Motor neuron (in vitro differentiated cells): ENCODE data around the gene LPAR4. TPM values are rescaled to one million over a fixed set of nuclear protein-coding genes. Genes with fewer than 3 reads are reported as not detected.

ENCODE experiments used
- ATAC-seq, 8 experiments: fragments of 200-7000 bp; cut with Tn5 transposase; replicated peaks in 6 of 8; 2 replicates each; pipeline ENCODE4 v1.8.0; 2021; ENCODE audit warnings: mild to moderate bottlenecking in 8 of 8, moderate library complexity in 8 of 8
- H3K27ac ChIP-seq, 2 donors: fragments of 250-450 bp; sonication (Bioruptor Pico); 2 replicates each; pipeline ENCODE4 v1.9.0; 2021; ENCODE audit warnings: antibody characterized with exemption in 2 of 2, mild to moderate bottlenecking in 2 of 2, moderate library complexity in 1 of 2
- H3K4me1 ChIP-seq, 2 donors: fragments of 250-450 bp; sonication (Bioruptor Pico); replicated peaks in 1 of 2; 2 replicates each; pipeline ENCODE4 v1.6.1; 2021; ENCODE audit warnings: antibody characterized with exemption in 2 of 2, mild to moderate bottlenecking in 2 of 2, moderate library complexity in 1 of 2
- H3K4me3 ChIP-seq, 5 donors: fragments of 250-450 bp; sonication (Bioruptor Pico); 2 replicates each; pipeline ENCODE4 v1.9.0; 2021; ENCODE audit warnings: antibody characterized with exemption in 5 of 5, mild to moderate bottlenecking in 5 of 5, moderate library complexity in 4 of 5
- WGBS, 10 experiments: fragments of 450-650 bp; shearing (Covaris generic); methylation state at CpG; one replicate each; pipeline ENCODE4 v1.0.0; 2022; 5-methylcytosine and 5-hydroxymethylcytosine counted together
- in situ Hi-C, 9 experiments: fragments of 400-800 bp; cut with MboI; loops; one replicate each; pipeline ENCODE4 v1.15.0; 2021; ENCODE audit warnings: low sequenced_read_pairs in 9 of 9, low pct_unique_long_range_greater_than_20kb in 2 of 9; ENCODE audit not compliant: unreplicated experiment in 9 of 9
- total RNA-seq, 8 experiments: library from RNA; unstranded; fragments of 300-600 nt; gene quantifications; 2 replicates each; pipeline versions ENCODE4 v1.2.3 to v1.2.4, GENCODE V29; 2022

LPAR4 gene, protein sequence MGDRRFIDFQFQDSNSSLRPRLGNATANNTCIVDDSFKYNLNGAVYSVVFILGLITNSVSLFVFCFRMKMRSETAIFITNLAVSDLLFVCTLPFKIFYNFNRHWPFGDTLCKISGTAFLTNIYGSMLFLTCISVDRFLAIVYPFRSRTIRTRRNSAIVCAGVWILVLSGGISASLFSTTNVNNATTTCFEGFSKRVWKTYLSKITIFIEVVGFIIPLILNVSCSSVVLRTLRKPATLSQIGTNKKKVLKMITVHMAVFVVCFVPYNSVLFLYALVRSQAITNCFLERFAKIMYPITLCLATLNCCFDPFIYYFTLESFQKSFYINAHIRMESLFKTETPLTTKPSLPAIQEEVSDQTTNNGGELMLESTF
- total RNA-seq = 10 to 100 TPM in 1 of 8 experiments, 1 to 10 TPM in 2, under 1 TPM in 4, not detected in 1; 0.22 to 11.3 (median 0.60) TPM

DNA sequence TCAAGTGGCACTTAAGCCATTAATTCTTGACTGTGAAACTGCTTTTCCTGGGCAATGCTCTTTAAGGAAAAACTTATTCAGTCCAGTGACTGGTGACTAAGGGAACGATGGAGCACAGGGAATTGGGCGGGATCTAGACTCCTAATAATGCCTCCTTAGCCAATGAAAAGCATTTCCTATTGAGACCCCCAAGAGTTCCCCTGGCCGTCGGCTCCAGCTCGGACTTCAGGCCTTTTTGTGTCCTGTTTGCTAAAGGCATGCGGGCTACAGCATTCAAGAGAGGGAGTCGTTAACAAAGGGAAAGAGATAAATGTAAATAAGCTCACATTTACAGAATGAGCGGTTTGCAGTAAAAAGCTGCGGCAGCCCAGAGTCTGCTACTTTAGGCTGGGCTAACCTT, at the start of gene LPAR4:
Gene LPAR4 (plus strand): TSS at position 232 of the 400 bp plus-strand sequence. CDS start 7,150 bp downstream, outside the sequence.
- 4 to 20% (median 12%) methylated on average over 2 to 8 of the region's 9 CpGs; no CpG with 5 or more reads in 7 of the 10 experiments for WGBS, 10 experiments
- peak within 1 kb of the TSS; percentile 12 to 31 (median 18) for H3K4me3 ChIP-seq
- peak in 6 of 8 experiments; percentile 33 to 90 (median 78) for ATAC-seq

DNA sequence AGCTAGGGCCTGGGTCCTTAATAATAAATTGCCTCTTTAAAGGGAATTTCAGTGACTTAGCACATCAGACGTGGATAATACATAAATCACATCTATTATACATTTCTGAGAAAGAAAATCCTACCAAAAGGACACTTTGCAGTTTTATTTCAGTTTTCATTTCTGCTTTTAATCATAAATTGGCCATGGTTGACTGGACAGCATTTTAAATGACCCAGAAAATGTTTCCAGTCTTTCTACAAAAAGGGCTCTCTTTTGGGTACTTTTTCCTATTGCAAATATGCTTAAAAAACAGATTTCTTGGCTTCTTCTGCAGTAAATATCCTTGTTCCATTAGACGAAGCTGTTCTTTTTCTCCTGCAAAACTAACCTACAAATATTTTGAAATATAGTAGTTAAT, 41.4 kb upstream of the LPAR4 start:
- ATAC-seq = no peak
- Histone ChIP-seq H3K4me3 (no peak overlapping the region), H3K4me1 (no peaks in the 10 kb centered on the region), H3K27ac (no peak overlapping the region)
- in situ Hi-C loops = no loop called here
- WGBS, 10 experiments = 0 to 76% (median 47%) methylated on average over 1 to 2 of the region's 2 CpGs; no CpG with 5 or more reads in 4 of the 10 experiments

More for the DNA sequence above, at the start of gene LPAR4:
- in situ Hi-C loops = no loop called here
- H3K4me1 ChIP-seq = peaks cover 0 to 9% of the 10 kb centered on the region in 2 donors
- H3K27ac ChIP-seq = no peak within 1 kb of the TSS

DNA sequence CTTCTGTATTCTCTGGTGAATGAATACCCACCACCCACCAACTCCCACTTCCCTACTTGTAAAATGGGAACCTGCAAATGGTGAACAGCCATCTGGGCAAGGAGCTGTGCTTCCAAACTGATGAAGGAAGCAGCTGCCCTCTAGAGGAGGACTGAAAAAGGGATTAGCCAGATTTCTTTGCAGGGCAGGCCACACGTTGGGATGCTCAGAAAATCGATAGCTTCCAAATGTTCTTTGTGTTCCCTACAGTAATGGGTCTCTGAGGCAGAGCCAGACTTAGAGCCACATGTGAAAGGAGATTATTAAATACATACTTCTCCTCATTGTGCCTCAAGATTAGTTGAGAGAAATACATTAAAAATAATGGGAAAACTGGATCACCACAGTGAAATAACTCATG, 39.3 kb upstream of the LPAR4 start:
- no peak overlapping the region for H3K27ac ChIP-seq
- 27 to 40% methylated on average over 1 to 2 of the region's 2 CpGs; no CpG with 5 or more reads in 8 of the 10 experiments for WGBS, 10 experiments
- in situ Hi-C loops = no loop called here
- peak in 3 of 8 experiments; percentile 32 to 77 (median 48) for ATAC-seq
- H3K4me1 ChIP-seq = no peaks in the 10 kb centered on the region
- no peak overlapping the region for H3K4me3 ChIP-seq

DNA sequence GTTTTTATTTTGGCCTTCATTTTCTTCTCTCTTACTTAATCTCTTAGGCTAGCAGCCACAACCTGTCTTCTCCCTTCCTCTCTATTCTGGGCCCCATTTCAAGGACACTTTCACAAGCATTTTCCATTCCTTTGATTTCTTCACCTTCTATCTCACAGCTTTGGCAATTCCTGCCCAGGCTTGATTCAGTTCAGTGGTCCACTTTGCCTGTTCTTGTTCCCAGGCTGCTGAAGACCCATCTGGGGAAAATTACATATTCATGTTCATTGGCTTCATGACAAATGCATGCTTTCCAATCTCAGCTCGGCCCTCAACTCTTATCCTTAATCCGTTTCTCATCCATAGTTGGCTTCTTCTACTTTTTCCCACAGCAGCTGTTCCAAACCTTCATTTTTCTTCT, 38.7 kb upstream of the LPAR4 start:
- Histone ChIP-seq H3K4me3 (no peak overlapping the region), H3K4me1 (no peaks in the 10 kb centered on the region), H3K27ac (no peak overlapping the region)
- in situ Hi-C loops = no loop called here
- ATAC-seq = peak in 1 of 8 experiments; percentile 69
- 5 to 100% (median 76%) methylated on average over 1 to 2 of the region's 2 CpGs; no CpG with 5 or more reads in 5 of the 10 experiments for WGBS, 10 experiments

DNA sequence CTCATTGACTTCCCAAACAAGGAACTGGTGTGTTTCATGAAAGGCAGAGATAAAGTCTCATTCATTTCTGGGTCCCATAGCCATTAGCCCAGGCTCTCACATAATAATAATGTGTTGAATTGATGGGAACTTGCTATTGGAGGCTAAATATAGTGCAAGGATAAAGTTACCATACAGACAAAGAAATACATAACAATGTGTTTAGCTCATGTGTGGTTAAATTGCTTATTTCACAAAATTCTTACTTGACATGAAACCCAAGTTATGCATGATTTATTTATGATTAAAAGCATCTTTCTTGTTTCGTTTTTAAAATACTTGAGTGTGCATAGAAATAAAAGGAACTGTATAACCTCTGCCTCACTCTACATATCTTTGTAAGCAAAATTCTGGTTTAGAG, 37.3 kb upstream of the LPAR4 start:
- 0 to 44% (median 21%) methylated on average over 1 of the region's 1 CpG; no CpG with 5 or more reads in 6 of the 10 experiments for WGBS, 10 experiments
- H3K27ac ChIP-seq = no peak overlapping the region
- no peaks in the 10 kb centered on the region for H3K4me1 ChIP-seq
- H3K4me3 ChIP-seq = no peak overlapping the region
- ATAC-seq = peak in 3 of 8 experiments; percentile 15 to 21 (median 16)
- in situ Hi-C loops = no loop called here

DNA sequence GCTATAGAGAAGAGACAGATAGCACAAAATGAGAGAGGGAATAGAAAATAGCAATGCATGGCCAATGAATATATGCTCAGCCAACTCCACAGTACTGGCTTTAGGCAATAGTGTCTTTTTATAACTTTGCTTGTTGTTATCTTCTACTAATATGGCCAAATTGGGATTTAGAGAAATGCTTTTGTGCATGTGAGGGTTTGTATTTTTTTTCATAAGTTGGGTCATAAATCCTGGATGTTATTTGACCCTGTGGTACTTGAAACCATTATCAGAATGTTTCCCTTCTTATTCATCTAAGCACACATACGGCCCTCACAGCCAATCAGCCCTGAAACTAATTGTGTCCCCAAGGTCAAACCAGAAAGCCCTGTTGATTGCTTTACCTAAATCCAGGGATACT, 35.2 kb upstream of the LPAR4 start:
- no peak for ATAC-seq
- Histone ChIP-seq H3K4me1 (no peaks in the 10 kb centered on the region), H3K27ac (no peak overlapping the region), H3K4me3 (no peak overlapping the region)
- WGBS, 10 experiments = 0 to 86% (median 69%) methylated on average over 1 of the region's 1 CpG; no CpG with 5 or more reads in 6 of the 10 experiments
- in situ Hi-C loops = no loop called here

DNA sequence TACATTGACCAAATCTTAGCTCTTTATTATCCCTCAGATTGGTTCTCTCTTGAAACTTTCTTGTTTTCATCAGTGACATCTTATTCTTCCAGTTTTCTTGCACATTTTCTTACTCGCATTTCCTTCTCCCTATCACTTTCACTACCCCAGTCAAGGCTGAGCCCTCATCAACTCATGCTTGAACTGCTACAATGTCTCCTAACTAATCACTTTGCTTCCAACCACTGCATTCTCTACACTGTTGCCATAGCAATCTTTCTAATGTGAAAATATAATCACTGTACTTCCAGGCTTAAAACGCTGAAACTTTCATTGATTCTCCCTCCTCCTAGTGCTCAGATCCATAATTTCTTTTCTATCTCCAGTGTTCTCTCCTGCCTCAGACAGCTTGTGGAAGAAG, 22.2 kb upstream of the LPAR4 start:
- WGBS, 10 experiments = 0 to 51% (median 30%) methylated on average over 1 to 2 of the region's 2 CpGs; no CpG with 5 or more reads in 6 of the 10 experiments
- H3K27ac ChIP-seq = no peak overlapping the region
- no peaks in the 10 kb centered on the region for H3K4me1 ChIP-seq
- in situ Hi-C loops = no loop called here
- ATAC-seq = peak in 2 of 8 experiments; percentile 43 to 51
- H3K4me3 ChIP-seq = no peak overlapping the region

DNA sequence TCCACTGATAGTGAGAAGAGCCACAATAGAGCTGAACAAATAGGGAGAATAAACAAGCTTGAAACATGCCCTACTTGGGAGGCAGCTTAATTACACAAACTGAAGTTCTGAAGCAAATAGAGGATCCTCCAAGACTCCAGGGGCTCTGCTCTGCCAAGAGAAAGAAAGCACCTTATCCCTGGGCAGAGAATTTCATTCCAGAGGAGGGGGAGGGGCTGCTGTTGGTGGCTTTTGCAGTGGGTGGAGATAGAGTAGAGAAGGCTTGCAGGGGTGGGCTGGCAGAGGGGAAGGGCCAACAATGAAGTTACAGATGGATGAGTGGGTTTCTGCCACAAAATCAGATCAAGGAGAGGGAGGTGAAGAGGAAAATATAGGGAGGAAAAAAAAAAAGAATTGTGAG, 1.0 kb upstream of the LPAR4 start:
- in situ Hi-C loops = no loop called here
- Histone ChIP-seq H3K27ac (no peak overlapping the region), H3K4me3 (no peak overlapping the region), H3K4me1 (peaks cover 0 to 9% of the 10 kb centered on the region in 2 donors)
- ATAC-seq = peak in 1 of 8 experiments; percentile 53

DNA sequence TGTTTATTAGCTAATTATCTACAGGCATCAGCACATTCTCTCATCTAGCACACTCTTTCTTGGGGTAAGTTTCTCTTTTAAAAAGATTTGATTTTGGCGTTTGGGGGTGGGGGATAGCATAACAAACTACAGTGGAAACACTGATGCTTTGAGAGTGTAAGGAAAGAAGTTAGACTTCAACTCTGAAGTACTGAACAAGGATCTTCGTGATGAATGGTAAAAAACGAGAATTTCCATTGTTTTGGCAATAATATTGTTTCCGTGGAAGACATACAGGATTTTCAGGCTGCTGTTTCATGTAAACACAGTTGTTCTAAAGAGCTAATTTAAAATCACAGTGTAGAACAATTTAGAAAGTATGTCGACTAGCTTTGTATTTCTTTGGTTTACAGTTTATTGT, 451 bp downstream of the LPAR4 start:
- peak in 5 of 8 experiments; percentile 6 to 30 (median 16) for ATAC-seq
- Histone ChIP-seq H3K4me3 (peak overlapping the region; percentile 12 to 31 (median 18)), H3K4me1 (peaks cover 0 to 9% of the 10 kb centered on the region in 2 donors), H3K27ac (no peak overlapping the region)
- in situ Hi-C loops = no loop called here
- WGBS, 10 experiments = 0 to 7% (median 0%) methylated on average over 1 to 5 of the region's 5 CpGs; no CpG with 5 or more reads in 4 of the 10 experiments

DNA sequence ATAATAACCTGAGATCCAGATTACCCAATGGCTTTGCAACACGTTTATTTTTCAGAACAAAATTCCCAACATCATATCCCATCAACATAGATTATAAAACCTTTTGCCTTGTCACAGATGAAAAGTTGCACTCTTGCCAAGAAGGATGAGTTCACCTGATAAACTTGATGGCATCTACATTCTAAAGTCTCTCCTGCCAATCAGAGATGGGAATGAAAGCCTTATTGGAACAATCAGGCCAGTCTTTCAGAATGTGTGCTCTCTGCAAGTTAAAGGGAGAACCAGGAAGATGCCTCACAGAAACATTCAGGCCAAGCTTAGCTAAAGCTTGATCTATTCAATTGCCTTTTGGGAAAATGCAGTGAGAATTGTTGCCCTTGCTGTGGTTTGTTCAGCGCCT, 1.3 kb downstream of the LPAR4 start:
- WGBS, 10 experiments = 0 to 83% (median 54%) methylated on average over 1 to 2 of the region's 2 CpGs; no CpG with 5 or more reads in 4 of the 10 experiments
- ATAC-seq = no peak
- in situ Hi-C loops = no loop called here

DNA sequence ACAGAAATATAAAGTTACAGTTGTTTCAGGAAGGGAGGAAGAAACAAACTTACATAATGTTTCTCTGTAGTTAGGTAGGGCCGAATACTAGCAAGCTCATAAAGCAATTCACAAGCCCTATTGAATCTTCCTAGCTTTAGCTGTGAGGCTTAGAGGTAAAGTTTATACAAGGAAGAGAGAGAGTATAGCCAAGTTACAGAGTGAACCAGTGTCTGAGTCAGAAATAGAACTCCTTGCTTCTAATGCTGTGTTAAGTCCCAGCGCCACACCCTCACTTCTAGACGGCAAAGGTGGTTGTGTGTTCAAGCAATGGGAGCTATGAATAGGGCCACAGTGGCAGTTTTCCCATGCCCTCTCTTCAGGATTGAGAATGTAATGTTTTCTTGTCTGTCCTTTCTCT, 6.1 kb downstream of the LPAR4 start:
- in situ Hi-C loops = no loop called here
- 43 to 92% (median 50%) methylated on average over 1 to 2 of the region's 3 CpGs; no CpG with 5 or more reads in 7 of the 10 experiments for WGBS, 10 experiments
- Histone ChIP-seq H3K4me1 (peaks cover 0 to 4% of the 10 kb centered on the region in 2 donors), H3K4me3 (no peak overlapping the region), H3K27ac (no peak overlapping the region)
- ATAC-seq = peak in 1 of 8 experiments; percentile 11

More for the DNA sequence above, 1.3 kb downstream of the LPAR4 start:
- Histone ChIP-seq H3K27ac (no peak overlapping the region), H3K4me1 (peaks cover 0 to 9% of the 10 kb centered on the region in 2 donors), H3K4me3 (no peak overlapping the region)

DNA sequence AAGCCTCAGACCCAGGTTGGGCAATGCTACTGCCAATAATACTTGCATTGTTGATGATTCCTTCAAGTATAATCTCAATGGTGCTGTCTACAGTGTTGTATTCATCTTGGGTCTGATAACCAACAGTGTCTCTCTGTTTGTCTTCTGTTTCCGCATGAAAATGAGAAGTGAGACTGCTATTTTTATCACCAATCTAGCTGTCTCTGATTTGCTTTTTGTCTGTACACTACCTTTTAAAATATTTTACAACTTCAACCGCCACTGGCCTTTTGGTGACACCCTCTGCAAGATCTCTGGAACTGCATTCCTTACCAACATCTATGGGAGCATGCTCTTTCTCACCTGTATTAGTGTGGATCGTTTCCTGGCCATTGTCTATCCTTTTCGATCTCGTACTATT, 7.4 kb downstream of the LPAR4 start:
- H3K27ac ChIP-seq = no peak overlapping the region
- no peak for ATAC-seq
- no peaks in the 10 kb centered on the region for H3K4me1 ChIP-seq
- H3K4me3 ChIP-seq = no peak overlapping the region
- 28 to 100% (median 60%) methylated on average over 1 to 5 of the region's 5 CpGs; no CpG with 5 or more reads in 4 of the 10 experiments for WGBS, 10 experiments
- in situ Hi-C loops = no loop called here

DNA sequence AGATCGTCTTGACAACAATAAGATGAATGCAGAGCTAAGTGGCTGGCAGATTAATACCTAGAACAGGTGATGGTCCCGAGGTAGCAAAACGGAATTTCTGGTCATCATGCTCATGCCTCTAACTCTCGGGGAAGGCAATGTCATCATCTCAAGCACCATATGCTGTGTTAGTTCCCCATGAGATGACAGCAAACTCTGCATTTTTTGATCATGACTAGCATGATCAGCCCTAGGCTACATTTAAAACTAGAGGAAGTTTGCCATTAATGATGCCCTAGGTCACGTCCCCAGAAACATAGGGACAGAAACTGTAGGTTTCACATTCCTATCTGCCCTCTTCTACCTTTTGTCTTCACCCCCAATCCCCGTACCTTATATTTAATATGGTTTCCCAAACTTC, 11.6 kb downstream of the LPAR4 start:
- H3K4me3 ChIP-seq = no peak overlapping the region
- ATAC-seq = no peak
- in situ Hi-C loops = no loop called here
- no peak overlapping the region for H3K27ac ChIP-seq
- no peaks in the 10 kb centered on the region for H3K4me1 ChIP-seq
- 14 to 100% (median 64%) methylated on average over 1 to 6 of the region's 6 CpGs; no CpG with 5 or more reads in 5 of the 10 experiments for WGBS, 10 experiments
